ENCODE measurements around the gene SLCO3A1.

The SLCO3A1 gene

DNA sequence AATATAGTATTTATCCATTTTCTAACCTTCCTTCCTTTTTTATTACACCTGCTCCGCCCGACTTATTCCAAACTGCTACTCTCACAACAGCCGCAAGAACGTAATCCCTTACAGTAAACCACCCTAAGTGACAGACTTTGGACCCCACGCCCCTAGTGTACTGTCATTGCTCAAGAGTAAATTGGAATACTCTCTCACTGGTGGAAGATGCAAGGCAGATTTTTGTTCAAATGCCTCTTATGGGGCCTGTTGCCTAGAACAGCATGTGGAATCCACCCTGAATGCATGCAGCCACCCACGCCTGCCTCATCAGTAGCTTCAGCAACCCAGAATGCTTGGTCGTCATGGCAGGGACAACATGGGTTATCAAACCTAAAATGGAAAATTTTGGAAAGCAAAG lies 313.9 kb downstream of the SLCO3A1 start:
- H3K27ac ChIP-seq (ENCODE audit: low read depth, low read length): no peak overlapping the region
- no peaks in the 10 kb centered on the region for H3K9me3 ChIP-seq (ENCODE audit: insufficient read depth, low read depth, low read length)
- H3K4me1 ChIP-seq (ENCODE audit: insufficient read depth, low read length): peaks cover 29% of the 10 kb centered on the region
- H3K36me3 ChIP-seq (ENCODE audit: insufficient read depth, low read length): no peaks in the 10 kb centered on the region
- H3K27me3 ChIP-seq (ENCODE audit: insufficient read depth, low read length): no peaks in the 10 kb centered on the region
- no peak overlapping the region for H3K9ac ChIP-seq (ENCODE audit: low read depth, low read length)
- 95% methylated on average over 7 of the region's 7 CpGs for WGBS
- no peak overlapping the region for H3K4me3 ChIP-seq (ENCODE audit: low read length)

DNA sequence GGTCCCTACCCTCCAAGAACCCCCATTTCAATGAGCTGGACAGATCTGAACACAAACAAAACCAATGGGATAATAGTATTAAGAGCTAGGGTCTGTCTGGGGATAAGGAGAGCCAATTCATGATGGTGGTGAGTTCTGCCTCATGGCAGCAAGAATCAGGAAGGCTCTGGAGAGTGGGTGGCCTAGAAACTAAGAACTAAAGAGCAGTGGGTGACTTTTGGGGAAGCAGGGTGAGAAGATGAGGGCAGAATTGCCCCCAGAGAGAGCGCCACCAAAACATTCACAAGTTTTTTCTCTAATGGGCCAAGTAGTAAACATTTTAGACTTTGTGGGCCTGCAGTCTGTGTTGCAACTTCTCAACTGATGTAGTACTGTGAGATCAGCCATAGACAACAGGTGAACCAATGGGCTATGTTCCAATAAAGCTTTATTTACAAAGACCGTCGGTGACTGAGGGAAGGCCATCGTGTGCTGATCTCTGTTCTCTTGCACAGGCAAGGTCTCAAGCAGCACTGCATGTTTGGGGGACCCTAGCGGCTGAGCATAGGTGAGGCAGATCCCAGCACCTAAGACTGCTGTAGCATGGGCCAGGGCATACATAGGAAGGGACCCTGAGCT lies 314.7 kb downstream of the SLCO3A1 start:
- no peak overlapping the region for H3K4me3 ChIP-seq (ENCODE audit: low read length)
- H3K9ac ChIP-seq (ENCODE audit: low read depth, low read length): no peak overlapping the region
- H3K4me1 ChIP-seq (ENCODE audit: insufficient read depth, low read length): peaks cover 29% of the 10 kb centered on the region
- H3K27me3 ChIP-seq (ENCODE audit: insufficient read depth, low read length): no peaks in the 10 kb centered on the region
- H3K36me3 ChIP-seq (ENCODE audit: insufficient read depth, low read length): no peaks in the 10 kb centered on the region
- no peaks in the 10 kb centered on the region for H3K9me3 ChIP-seq (ENCODE audit: insufficient read depth, low read depth, low read length)
- H3K27ac ChIP-seq (ENCODE audit: low read depth, low read length): no peak overlapping the region
- 93% methylated on average over 5 of the region's 5 CpGs for WGBS

DNA sequence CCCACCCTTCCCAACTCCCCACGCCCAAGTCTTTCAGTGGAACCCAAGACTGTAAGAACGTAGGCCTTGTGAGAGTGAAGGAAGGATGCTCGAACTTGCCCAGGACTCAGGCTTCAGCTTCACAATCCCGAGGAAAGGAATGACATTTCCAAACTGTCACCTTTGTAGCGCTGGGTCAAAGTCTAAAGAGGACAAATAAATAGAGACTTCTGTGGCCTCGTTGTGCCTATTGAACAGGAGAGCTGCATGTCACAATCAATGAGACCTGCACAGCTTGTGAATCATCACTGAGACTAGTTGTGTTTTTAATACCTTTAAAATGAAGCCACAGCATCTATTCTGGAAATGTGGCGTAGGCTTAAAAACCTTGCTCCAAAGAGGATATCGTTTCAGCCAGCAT lies 317.4 kb downstream of the SLCO3A1 start:
- H3K9ac ChIP-seq (ENCODE audit: low read depth, low read length): no peak overlapping the region
- H3K4me3 ChIP-seq (ENCODE audit: low read length): no peak overlapping the region
- H3K4me1 ChIP-seq (ENCODE audit: insufficient read depth, low read length): peaks cover 5% of the 10 kb centered on the region
- 92% methylated on average over 8 of the region's 8 CpGs for WGBS
- no peaks in the 10 kb centered on the region for H3K36me3 ChIP-seq (ENCODE audit: insufficient read depth, low read length)
- H3K9me3 ChIP-seq (ENCODE audit: insufficient read depth, low read depth, low read length): no peaks in the 10 kb centered on the region
- H3K27me3 ChIP-seq (ENCODE audit: insufficient read depth, low read length): no peaks in the 10 kb centered on the region
- no peak overlapping the region for H3K27ac ChIP-seq (ENCODE audit: low read depth, low read length)

DNA sequence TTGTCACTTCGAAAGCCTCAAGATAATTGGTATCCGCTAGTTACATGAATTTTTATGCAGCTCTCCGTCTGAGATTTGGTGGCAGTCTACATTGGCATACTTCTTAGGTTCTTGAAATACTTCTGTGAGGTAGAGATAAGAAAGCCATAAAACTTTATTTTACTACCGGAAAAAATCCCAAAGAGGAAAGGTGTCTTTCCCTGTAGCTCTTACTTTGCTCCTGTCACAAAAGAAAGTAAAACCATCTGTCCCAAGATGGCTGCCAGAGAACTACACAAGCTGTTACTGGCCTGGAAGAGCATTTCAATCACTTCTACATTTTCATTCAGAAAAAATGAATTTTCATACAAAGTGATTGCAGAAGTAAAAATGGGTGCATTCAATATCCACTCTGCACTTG lies 325.4 kb downstream of the SLCO3A1 start:
- WGBS: 96% methylated on average over 4 of the region's 4 CpGs
- Histone ChIP-seq H3K36me3 (ENCODE audit: insufficient read depth, low read length) (no peaks in the 10 kb centered on the region), H3K27ac (ENCODE audit: low read depth, low read length) (no peak overlapping the region), H3K4me3 (ENCODE audit: low read length) (no peak overlapping the region), H3K4me1 (ENCODE audit: insufficient read depth, low read length) (no peaks in the 10 kb centered on the region), H3K9ac (ENCODE audit: low read depth, low read length) (no peak overlapping the region), H3K9me3 (ENCODE audit: insufficient read depth, low read depth, low read length) (no peaks in the 10 kb centered on the region), H3K27me3 (ENCODE audit: insufficient read depth, low read length) (no peaks in the 10 kb centered on the region)

DNA sequence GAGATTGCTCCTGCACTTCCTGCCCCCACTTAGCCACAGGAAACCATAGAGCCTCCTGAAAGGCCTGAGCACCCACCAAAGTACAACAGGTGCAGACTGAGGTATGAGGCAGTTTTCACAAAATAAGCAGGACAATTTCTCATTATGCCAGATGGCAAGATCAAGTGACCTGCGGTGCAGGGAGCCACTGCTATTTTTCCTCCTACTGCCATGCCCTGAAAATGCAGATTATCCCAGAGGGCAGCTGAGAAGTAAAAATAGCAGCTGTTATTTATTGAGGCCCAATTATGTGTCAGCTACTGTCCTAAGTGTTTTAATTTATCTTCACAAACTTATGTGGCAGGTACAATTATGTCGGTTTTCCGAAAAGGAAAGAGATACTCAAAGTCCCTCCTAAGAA lies 330.6 kb downstream of the SLCO3A1 start:
- no peak overlapping the region for H3K27ac ChIP-seq (ENCODE audit: low read depth, low read length)
- H3K36me3 ChIP-seq (ENCODE audit: insufficient read depth, low read length): no peaks in the 10 kb centered on the region
- H3K4me3 ChIP-seq (ENCODE audit: low read length): no peak overlapping the region
- H3K9ac ChIP-seq (ENCODE audit: low read depth, low read length): no peak overlapping the region
- 97% methylated on average over 3 of the region's 3 CpGs for WGBS
- no peaks in the 10 kb centered on the region for H3K27me3 ChIP-seq (ENCODE audit: insufficient read depth, low read length)
- H3K4me1 ChIP-seq (ENCODE audit: insufficient read depth, low read length): no peaks in the 10 kb centered on the region
- H3K9me3 ChIP-seq (ENCODE audit: insufficient read depth, low read depth, low read length): no peaks in the 10 kb centered on the region

DNA sequence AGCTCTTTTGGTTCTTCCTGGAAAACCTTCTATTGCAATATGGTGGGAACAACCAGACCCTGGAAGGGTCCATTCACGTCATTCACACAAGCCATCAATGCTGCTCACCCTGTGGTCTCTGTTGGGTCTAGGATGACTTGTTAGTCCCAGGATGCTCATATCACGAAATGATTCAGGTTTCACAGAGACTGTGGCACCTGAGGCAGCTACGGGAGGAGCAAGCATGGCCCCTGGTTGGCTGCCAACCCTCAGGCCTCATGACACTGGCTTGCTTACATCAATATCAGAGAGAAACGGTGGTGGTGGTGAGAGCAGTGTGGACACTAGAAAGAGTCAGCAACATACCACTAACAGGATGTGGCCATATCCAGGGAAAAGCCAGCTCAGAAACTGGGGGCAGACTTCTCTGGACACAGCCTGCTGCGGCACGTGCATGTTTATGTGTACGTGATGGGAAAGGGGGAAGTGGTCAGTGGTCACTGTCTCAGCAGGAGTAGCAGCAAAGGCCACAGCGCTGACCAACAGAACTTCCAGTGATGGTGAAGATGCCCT lies 331.2 kb downstream of the SLCO3A1 start:
- Histone ChIP-seq H3K36me3 (ENCODE audit: insufficient read depth, low read length) (no peaks in the 10 kb centered on the region), H3K4me3 (ENCODE audit: low read length) (no peak overlapping the region), H3K27me3 (ENCODE audit: insufficient read depth, low read length) (no peaks in the 10 kb centered on the region), H3K9ac (ENCODE audit: low read depth, low read length) (no peak overlapping the region), H3K9me3 (ENCODE audit: insufficient read depth, low read depth, low read length) (no peaks in the 10 kb centered on the region), H3K27ac (ENCODE audit: low read depth, low read length) (no peak overlapping the region), H3K4me1 (ENCODE audit: insufficient read depth, low read length) (no peaks in the 10 kb centered on the region)
- 93% methylated on average over 8 of the region's 8 CpGs for WGBS

DNA sequence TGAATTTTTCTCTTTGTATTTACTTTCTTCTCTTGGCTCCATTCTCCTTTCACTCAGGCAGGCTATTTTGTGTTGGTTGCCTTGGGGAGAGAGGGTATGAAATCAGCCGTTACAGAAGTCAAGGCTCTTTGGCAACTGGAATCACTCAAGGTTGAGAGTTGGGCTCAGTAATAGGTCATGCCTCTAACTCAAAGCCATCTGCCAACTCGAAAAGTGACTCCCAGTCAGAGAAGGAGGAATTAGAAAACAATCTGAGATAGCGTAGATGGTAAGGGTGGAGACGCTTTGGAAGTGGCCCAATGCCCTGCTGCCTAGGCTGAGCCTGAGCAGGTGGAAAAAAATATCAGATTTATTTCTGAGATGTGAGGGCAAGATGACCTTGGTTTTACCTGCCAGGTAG lies 334.5 kb downstream of the SLCO3A1 start:
- H3K4me1 ChIP-seq (ENCODE audit: insufficient read depth, low read length): no peaks in the 10 kb centered on the region
- WGBS: 93% methylated on average over 4 of the region's 4 CpGs
- H3K9me3 ChIP-seq (ENCODE audit: insufficient read depth, low read depth, low read length): no peaks in the 10 kb centered on the region
- no peaks in the 10 kb centered on the region for H3K27me3 ChIP-seq (ENCODE audit: insufficient read depth, low read length)
- no peak overlapping the region for H3K27ac ChIP-seq (ENCODE audit: low read depth, low read length)
- no peaks in the 10 kb centered on the region for H3K36me3 ChIP-seq (ENCODE audit: insufficient read depth, low read length)
- no peak overlapping the region for H3K4me3 ChIP-seq (ENCODE audit: low read length)
- no peak overlapping the region for H3K9ac ChIP-seq (ENCODE audit: low read depth, low read length)

DNA sequence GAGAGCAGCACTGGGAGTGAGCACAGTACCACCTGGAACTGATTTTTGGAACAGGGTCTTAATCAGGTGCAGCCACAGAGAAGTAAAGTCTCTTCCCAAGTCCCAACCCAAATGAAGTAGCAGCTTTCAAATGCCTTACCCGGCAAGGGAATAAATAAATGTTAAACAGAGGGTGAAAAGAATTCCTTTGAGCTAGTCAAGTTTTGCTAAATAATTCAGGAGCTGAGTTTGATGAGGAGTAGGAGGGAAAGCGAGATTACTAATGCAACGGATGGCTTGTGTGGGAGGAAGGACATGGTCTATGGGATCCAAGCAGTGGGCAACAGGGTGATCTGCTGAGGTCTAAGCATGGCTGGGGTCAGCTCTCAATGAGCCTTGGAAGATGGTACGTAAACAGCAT lies 335.7 kb downstream of the SLCO3A1 start:
- Histone ChIP-seq H3K9me3 (ENCODE audit: insufficient read depth, low read depth, low read length) (no peaks in the 10 kb centered on the region), H3K4me3 (ENCODE audit: low read length) (no peak overlapping the region), H3K4me1 (ENCODE audit: insufficient read depth, low read length) (no peaks in the 10 kb centered on the region), H3K36me3 (ENCODE audit: insufficient read depth, low read length) (no peaks in the 10 kb centered on the region), H3K9ac (ENCODE audit: low read depth, low read length) (no peak overlapping the region), H3K27ac (ENCODE audit: low read depth, low read length) (no peak overlapping the region), H3K27me3 (ENCODE audit: insufficient read depth, low read length) (no peaks in the 10 kb centered on the region)
- 94% methylated on average over 4 of the region's 4 CpGs for WGBS

DNA sequence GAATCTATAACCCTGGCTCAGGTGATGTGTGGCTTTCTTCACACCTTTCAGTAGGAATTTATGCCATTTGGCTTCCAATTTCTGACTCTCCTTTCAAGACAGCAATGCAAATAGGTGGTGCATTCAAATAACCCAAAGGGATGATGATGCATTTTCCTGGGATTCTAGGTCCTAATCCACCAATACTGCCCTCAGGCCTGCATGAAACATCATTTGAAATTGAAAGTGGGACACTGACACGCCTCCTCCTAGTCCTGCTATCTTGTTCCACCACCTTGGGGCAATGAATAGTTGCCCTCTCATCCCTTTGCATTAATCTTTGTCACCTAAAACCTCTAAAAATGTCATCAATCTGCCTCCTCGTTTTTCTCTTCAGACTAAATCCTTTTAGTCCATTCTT lies 341.7 kb downstream of the SLCO3A1 start:
- WGBS: 87% methylated on average over 2 of the region's 2 CpGs
- Histone ChIP-seq H3K4me1 (ENCODE audit: insufficient read depth, low read length) (peaks cover 8% of the 10 kb centered on the region; the same call in 1 of the 2 replicates), H3K4me3 (ENCODE audit: low read length) (no peak overlapping the region), H3K9ac (ENCODE audit: low read depth, low read length) (no peak overlapping the region), H3K27ac (ENCODE audit: low read depth, low read length) (no peak overlapping the region), H3K36me3 (ENCODE audit: insufficient read depth, low read length) (no peaks in the 10 kb centered on the region), H3K27me3 (ENCODE audit: insufficient read depth, low read length) (no peaks in the 10 kb centered on the region), H3K9me3 (ENCODE audit: insufficient read depth, low read depth, low read length) (no peaks in the 10 kb centered on the region)

DNA sequence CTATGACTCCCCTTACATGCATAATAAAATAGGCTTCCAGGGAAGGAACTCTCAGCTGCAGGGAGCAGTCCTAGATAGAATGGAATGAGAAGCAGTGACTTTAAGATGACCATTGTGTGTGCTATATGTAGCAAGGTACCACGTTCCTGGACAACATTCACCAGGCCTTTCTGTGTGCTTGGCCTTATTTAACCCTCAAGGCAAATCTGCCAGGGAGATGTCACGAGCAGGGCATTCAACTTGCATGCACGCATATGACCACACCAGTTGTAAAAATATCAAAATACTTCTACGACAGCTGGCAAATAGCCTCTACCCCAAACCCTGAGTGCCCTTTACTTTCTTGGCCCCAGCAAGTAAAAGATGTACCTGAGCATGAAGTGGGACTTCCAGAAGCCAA lies 342.8 kb downstream of the SLCO3A1 start:
- Histone ChIP-seq H3K9me3 (ENCODE audit: insufficient read depth, low read depth, low read length) (no peaks in the 10 kb centered on the region), H3K9ac (ENCODE audit: low read depth, low read length) (no peak overlapping the region), H3K4me1 (ENCODE audit: insufficient read depth, low read length) (peaks cover 8% of the 10 kb centered on the region; the same call in 1 of the 2 replicates), H3K27ac (ENCODE audit: low read depth, low read length) (no peak overlapping the region), H3K4me3 (ENCODE audit: low read length) (no peak overlapping the region), H3K27me3 (ENCODE audit: insufficient read depth, low read length) (no peaks in the 10 kb centered on the region), H3K36me3 (ENCODE audit: insufficient read depth, low read length) (no peaks in the 10 kb centered on the region)
- WGBS: 90% methylated on average over 4 of the region's 4 CpGs

DNA sequence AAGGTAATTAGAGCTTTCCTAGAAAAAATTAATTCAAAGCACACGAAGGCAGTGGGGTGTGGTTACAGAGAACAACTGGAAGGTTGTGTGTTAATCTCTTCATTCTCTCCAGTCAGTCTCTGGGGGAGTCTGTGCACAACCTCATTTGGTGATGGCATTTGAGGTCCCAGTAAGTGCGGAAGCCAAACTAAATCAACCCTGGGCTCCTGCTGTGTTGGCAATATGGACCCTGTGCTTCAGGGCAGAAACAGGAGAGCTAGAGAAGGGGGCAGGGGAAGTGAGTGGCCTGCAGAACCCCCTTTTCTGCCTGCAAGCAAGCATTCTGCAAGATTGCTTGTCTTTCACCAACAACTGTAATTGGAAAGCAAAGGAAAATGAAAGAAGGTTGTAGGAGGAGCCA lies 344.2 kb downstream of the SLCO3A1 start:
- Histone ChIP-seq H3K36me3 (ENCODE audit: insufficient read depth, low read length) (no peaks in the 10 kb centered on the region), H3K9ac (ENCODE audit: low read depth, low read length) (no peak overlapping the region), H3K9me3 (ENCODE audit: insufficient read depth, low read depth, low read length) (no peaks in the 10 kb centered on the region), H3K27me3 (ENCODE audit: insufficient read depth, low read length) (no peaks in the 10 kb centered on the region), H3K27ac (ENCODE audit: low read depth, low read length) (no peak overlapping the region), H3K4me1 (ENCODE audit: insufficient read depth, low read length) (peaks cover 8% of the 10 kb centered on the region; the same call in 1 of the 2 replicates), H3K4me3 (ENCODE audit: low read length) (no peak overlapping the region)
- 76% methylated on average over 2 of the region's 2 CpGs for WGBS

DNA sequence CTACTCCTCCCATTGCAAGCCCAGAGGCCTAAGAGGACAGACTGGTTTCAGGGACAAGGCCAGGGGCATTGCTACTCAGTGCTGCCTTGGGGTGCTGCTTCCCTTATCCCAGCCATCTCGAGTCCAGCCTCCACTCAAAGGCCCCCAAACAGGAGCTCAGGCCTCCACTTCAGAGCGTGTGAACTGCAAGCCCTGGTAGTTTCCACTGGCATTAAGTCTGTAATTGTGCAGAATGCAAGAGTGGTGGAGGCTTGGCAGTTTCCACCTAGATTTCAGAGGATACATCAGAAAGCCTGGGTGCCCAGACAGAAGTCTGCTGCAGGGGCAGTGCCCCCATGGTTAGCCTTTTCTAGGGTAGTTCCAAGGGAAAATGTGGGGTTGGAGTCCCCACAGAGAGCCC lies 347.4 kb downstream of the SLCO3A1 start:
- no peaks in the 10 kb centered on the region for H3K36me3 ChIP-seq (ENCODE audit: insufficient read depth, low read length)
- no peaks in the 10 kb centered on the region for H3K27me3 ChIP-seq (ENCODE audit: insufficient read depth, low read length)
- no peak overlapping the region for H3K27ac ChIP-seq (ENCODE audit: low read depth, low read length)
- WGBS: 80% methylated on average over 2 of the region's 2 CpGs
- H3K9me3 ChIP-seq (ENCODE audit: insufficient read depth, low read depth, low read length): no peaks in the 10 kb centered on the region
- H3K4me1 ChIP-seq (ENCODE audit: insufficient read depth, low read length): peaks cover 11% of the 10 kb centered on the region; the same call in 1 of the 2 replicates
- no peak overlapping the region for H3K9ac ChIP-seq (ENCODE audit: low read depth, low read length)
- H3K4me3 ChIP-seq (ENCODE audit: low read length): no peak overlapping the region
